ENCODE measurements around the gene RRP7A. TPM values are rescaled to one million over a fixed set of nuclear protein-coding genes. Genes with fewer than 3 reads are reported as not detected.
"Not testable (repeated sequence)": the region's sequence is repeated elsewhere in the genome, so short reads cannot be mapped to it uniquely, and the experiment has no call there.

Gene RRP7A
- total and polyA plus RNA-seq, 4 donors, result 8.6 to 12.1 (median 10.3) TPM

- H3K4me3 ChIP-seq (ENCODE audit: low read depth in 1 of 3, low read length in 3 of 3), result no peak overlapping the region
- no peak overlapping the region for H3K27ac ChIP-seq (ENCODE audit: low read depth in 1 of 2, low read length in 2 of 2)
- 85% methylated on average over 19 of the region's 19 CpGs for WGBS
- no peak for DNase-seq (ENCODE audit: low spot score)
- no peaks in the 10 kb centered on the region for H3K27me3 ChIP-seq (ENCODE audit: control insufficient read depth in 4 of 4, insufficient read depth in 4 of 4, low read length in 3 of 4)
- peaks cover 0 to 2% (median under 1%) of the 10 kb centered on the region in 4 donors for H3K4me1 ChIP-seq (ENCODE audit: control insufficient read depth in 4 of 4, insufficient read depth in 4 of 4, low read length in 3 of 4)
- no peaks in the 10 kb centered on the region for H3K36me3 ChIP-seq (ENCODE audit: control insufficient read depth in 4 of 4, insufficient read depth in 3 of 4, low read depth in 1 of 4, low read length in 3 of 4)
- TF ChIP-seq REST (IDR thresholded peaks at IDR 0.05) (no peak), GABPA (IDR thresholded peaks at IDR 0.05 in 1 of 2, conservative IDR thresholded peaks at IDR 0.05 in 1 of 2) (no peak), FOXA2 (IDR thresholded peaks at IDR 0.05) (no peak), HNF4A (conservative IDR thresholded peaks at IDR 0.05) (no peak), HNF4G (IDR thresholded peaks at IDR 0.05) (no peak), EGR1 (IDR thresholded peaks at IDR 0.05; ENCODE audit: low read depth in 2 of 2) (no peak)
- TF ChIP-seq, protein P1, sequence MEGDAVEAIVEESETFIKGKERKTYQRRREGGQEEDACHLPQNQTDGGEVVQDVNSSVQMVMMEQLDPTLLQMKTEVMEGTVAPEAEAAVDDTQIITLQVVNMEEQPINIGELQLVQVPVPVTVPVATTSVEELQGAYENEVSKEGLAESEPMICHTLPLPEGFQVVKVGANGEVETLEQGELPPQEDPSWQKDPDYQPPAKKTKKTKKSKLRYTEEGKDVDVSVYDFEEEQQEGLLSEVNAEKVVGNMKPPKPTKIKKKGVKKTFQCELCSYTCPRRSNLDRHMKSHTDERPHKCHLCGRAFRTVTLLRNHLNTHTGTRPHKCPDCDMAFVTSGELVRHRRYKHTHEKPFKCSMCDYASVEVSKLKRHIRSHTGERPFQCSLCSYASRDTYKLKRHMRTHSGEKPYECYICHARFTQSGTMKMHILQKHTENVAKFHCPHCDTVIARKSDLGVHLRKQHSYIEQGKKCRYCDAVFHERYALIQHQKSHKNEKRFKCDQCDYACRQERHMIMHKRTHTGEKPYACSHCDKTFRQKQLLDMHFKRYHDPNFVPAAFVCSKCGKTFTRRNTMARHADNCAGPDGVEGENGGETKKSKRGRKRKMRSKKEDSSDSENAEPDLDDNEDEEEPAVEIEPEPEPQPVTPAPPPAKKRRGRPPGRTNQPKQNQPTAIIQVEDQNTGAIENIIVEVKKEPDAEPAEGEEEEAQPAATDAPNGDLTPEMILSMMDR (IDR thresholded peaks at IDR 0.05; ENCODE audit: low read depth, low read length, missing input control), result no peak
- H3K9me3 ChIP-seq (ENCODE audit: control insufficient read depth in 4 of 4, low read length in 3 of 4), result no peaks in the 10 kb centered on the region
- no peak overlapping the region for H3K9ac ChIP-seq (ENCODE audit: low read depth in 1 of 2, low read length in 2 of 2)
Measured at GRCh38 chr22:42548597-42549330, 29.2 kb upstream of the RRP7A start.

DNA sequence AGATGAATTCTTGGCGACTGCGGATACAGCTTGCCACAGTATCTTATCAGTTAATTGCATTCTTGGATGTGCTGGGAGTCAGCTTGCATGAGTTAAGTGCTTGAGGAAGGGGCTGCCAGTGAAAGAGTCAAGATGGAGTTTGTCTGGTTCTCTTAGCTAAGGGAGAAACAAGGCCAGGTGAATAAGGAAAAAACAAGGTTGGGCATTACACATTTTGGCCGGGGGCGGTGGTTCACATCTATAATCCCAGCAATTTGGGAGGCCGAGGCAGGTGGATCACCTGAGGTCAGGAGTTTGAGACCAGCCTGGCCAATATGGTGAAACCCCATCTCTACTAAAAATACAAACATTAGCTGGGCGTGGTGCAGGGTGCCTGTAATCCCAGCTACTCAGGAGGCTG is 28.5 kb upstream of the RRP7A start:
- not testable (repeated sequence) for H3K4me1 ChIP-seq (ENCODE audit: control insufficient read depth in 4 of 4, insufficient read depth in 4 of 4, low read length in 3 of 4); H3K9me3 ChIP-seq (ENCODE audit: control insufficient read depth in 4 of 4, low read length in 3 of 4); H3K27me3 ChIP-seq (ENCODE audit: control insufficient read depth in 4 of 4, insufficient read depth in 4 of 4, low read length in 3 of 4); DNase-seq (ENCODE audit: low spot score); H3K4me3 ChIP-seq (ENCODE audit: low read depth in 1 of 3, low read length in 3 of 3); H3K36me3 ChIP-seq (ENCODE audit: control insufficient read depth in 4 of 4, insufficient read depth in 3 of 4, low read depth in 1 of 4, low read length in 3 of 4); H3K9ac ChIP-seq (ENCODE audit: low read depth in 1 of 2, low read length in 2 of 2); H3K27ac ChIP-seq (ENCODE audit: low read depth in 1 of 2, low read length in 2 of 2)
- 65% methylated on average over 6 of the region's 6 CpGs for WGBS

- Histone ChIP-seq H3K4me3 (ENCODE audit: low read depth in 1 of 3, low read length in 3 of 3) (no peak overlapping the region), H3K4me1 (ENCODE audit: control insufficient read depth in 4 of 4, insufficient read depth in 4 of 4, low read length in 3 of 4) (no peaks in the 10 kb centered on the region), H3K27ac (ENCODE audit: low read depth in 1 of 2, low read length in 2 of 2) (no peak overlapping the region), H3K9me3 (ENCODE audit: control insufficient read depth in 4 of 4, low read length in 3 of 4) (no peaks in the 10 kb centered on the region), H3K9ac (ENCODE audit: low read depth in 1 of 2, low read length in 2 of 2) (no peak overlapping the region), H3K36me3 (ENCODE audit: control insufficient read depth in 4 of 4, insufficient read depth in 3 of 4, low read depth in 1 of 4, low read length in 3 of 4) (no peaks in the 10 kb centered on the region), H3K27me3 (ENCODE audit: control insufficient read depth in 4 of 4, insufficient read depth in 4 of 4, low read length in 3 of 4) (no peaks in the 10 kb centered on the region)
- DNase-seq (ENCODE audit: low spot score), result no peak
- no peak for TF ChIP-seq HNF4A (conservative IDR thresholded peaks at IDR 0.05)
- TF ChIP-seq FOXA1 (IDR thresholded peaks at IDR 0.05), result no peak
- TF ChIP-seq MAX (IDR thresholded peaks at IDR 0.05), result no peak
- TF ChIP-seq REST (IDR thresholded peaks at IDR 0.05), result no peak
- no peak for TF ChIP-seq HNF4G (IDR thresholded peaks at IDR 0.05)
- no peak for TF ChIP-seq JUND (IDR thresholded peaks at IDR 0.05)
- TF ChIP-seq FOXA2 (IDR thresholded peaks at IDR 0.05), result no peak
- WGBS, result 74% methylated on average over 9 of the region's 9 CpGs
Measured at GRCh38 chr22:42547562-42547961, 28.0 kb upstream of the RRP7A start.
